Lung microvascular endothelial cell (primary cell): ENCODE measurements around the gene CSNK1G1. TPM values are rescaled to one million over a fixed set of nuclear protein-coding genes. Genes with fewer than 3 reads are reported as not detected.
A peak's percentile ranks its signal among the peaks of the same experiment; 100 is the strongest.

Experiments
- DNase-seq, 2 donors: peaks; one replicate each; pipeline versions ENCODE4 v3.0.0 to v3.0.0-alpha.2; 2010; ENCODE audit warnings: low read depth in 2 of 2
- total RNA-seq: library from RNA; depleted of rRNA; stranded (reverse); fragments of >200 nt; gene quantifications from 2 replicates; pipeline ENCODE4 v1.2.1, GENCODE V29; 2014

Gene CSNK1G1
- total RNA-seq, 1 donor from 2014 or later = 16.1 TPM

GRCh38 chr15:64155802-64156651 lies 199.9 kb downstream of the CSNK1G1 start:
- DNase-seq = no peak

GRCh38 chr15:64153480-64154367 lies 202.2 kb downstream of the CSNK1G1 start:
- peak; percentile 88 to 89 for DNase-seq

- DNase-seq = peak in 1 of 2 donors; percentile 8
Measured at GRCh38 chr15:64152507-64153387, 203.2 kb downstream of the CSNK1G1 start.

- DNase-seq = peak in 1 of 2 donors; percentile 29
Measured at GRCh38 chr15:64151727-64152506, 204.1 kb downstream of the CSNK1G1 start, which contains the start of gene SNX22. SNX22 (plus strand) TSS chr15:64151731; CDS start chr15:64151776, 45 bp downstream.

- no peak for DNase-seq
Measured at GRCh38 chr15:64149893-64150578, 205.9 kb downstream of the CSNK1G1 start.

GRCh38 chr15:64149424-64149823 lies 206.5 kb downstream of the CSNK1G1 start:
- peak in 1 of 2 donors; percentile 32 for DNase-seq

GRCh38 chr15:64148581-64148980 lies 207.4 kb downstream of the CSNK1G1 start:
- DNase-seq = no peak

- no peak for DNase-seq
Measured at GRCh38 chr15:64148168-64148567, 207.8 kb downstream of the CSNK1G1 start.

GRCh38 chr15:64146885-64147681 lies 208.9 kb downstream of the CSNK1G1 start:
- peak in 1 of 2 donors; percentile 11 for DNase-seq

- DNase-seq = no peak
Measured at GRCh38 chr15:64146520-64146884, 209.5 kb downstream of the CSNK1G1 start.

GRCh38 chr15:64146041-64146440 lies 209.9 kb downstream of the CSNK1G1 start:
- DNase-seq = no peak

- no peak for DNase-seq
Measured at GRCh38 chr15:64144565-64145281, 211.2 kb downstream of the CSNK1G1 start.

GRCh38 chr15:64144192-64144564 lies 211.8 kb downstream of the CSNK1G1 start:
- no peak for DNase-seq

GRCh38 chr15:64143276-64143675 lies 212.7 kb downstream of the CSNK1G1 start:
- DNase-seq = no peak

- DNase-seq = no peak
Measured at GRCh38 chr15:64141798-64142512, 214.0 kb downstream of the CSNK1G1 start.

- no peak for DNase-seq
Measured at GRCh38 chr15:64138331-64138941, 217.5 kb downstream of the CSNK1G1 start.

- DNase-seq = no peak
Measured at GRCh38 chr15:64137226-64137833, 218.6 kb downstream of the CSNK1G1 start.
